Hippocampal formation (tissue), 2 donors: Measurements from ENCODE around the gene SELENOH.

Experiments
- DNase-seq, 2 donors: peaks; one replicate each; lab custom pipeline; 2025; lab: John Stamatoyannopoulos, UW

SELENOH gene

DNA sequence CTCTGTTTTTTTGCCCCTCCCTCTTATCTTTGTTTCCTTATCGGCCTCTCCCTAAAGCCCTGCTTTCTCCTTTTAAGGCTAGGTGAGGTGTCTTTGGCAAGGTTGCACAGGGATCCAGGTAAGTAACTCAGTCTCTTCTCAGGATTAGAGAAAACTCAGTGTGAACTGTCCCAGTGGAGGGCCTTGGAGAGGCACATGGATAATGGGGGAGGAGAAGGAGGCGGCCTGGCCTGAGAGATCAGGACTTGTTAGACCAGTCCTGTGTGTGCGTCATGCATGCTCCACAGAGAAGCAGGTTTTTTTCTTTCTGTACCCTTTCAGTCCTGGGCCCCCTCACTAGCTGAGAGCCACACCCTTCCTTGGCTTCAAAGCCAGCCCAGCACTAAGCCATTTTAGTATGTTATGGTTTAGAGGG is 40.2 kb downstream of the SELENOH start:
- DNase-seq = no peak

- no peak for DNase-seq
These were observed 43.8 kb downstream of the SELENOH start for GRCh38 chr11:57785072-57785471.

DNA sequence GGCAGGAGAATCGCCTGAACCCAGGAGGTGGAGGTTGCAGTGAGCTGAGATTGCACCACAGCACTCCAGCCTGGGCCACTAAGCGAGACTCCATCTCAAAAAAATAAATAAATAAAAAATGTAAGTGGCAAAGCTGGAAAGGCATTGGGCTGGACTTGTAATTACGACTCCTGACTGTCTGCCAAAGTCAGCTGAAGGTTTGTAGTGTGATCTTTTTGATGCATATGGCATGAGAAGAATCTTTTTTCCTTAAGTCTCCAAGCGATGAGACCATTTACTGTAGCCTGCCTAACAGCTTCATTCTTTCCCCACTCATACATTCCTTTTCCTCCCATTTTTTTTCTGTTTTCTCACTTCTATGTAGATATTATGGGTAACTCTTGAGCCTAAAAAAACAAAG is 45.1 kb downstream of the SELENOH start:
- DNase-seq = no peak

DNA sequence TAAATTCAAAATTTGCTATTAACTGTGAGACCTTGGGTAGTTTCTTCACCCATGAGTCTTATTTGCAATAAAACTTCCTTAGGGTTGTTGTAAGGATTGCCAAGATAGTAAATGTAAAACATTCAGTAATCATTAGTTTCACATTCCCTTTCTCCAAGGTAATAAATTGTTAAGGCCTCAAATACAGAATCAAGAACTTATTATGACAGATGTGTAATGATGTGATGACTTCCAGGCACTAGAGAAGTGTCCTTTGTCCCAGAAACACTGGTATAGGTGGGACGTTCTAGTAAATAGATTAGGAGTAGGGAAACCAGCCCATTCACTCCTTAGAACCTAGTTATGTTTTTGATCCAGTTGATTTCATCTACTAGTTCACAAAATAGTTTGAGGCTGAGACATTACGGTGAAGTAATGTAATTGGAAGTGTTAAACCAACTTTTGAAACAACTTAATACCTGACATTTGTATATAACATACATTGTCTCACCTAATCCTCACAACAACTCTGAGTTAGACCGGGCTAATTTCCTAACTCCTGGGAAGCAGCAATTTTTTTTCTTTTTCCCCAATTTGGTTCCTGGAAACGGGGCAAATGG is 45.8 kb downstream of the SELENOH start:
- no peak for DNase-seq

GRCh38 chr11:57787920-57788702 is 46.8 kb downstream of the SELENOH start:
- peak; percentile 21 to 47 for DNase-seq

GRCh38 chr11:57788703-57789088 is 47.4 kb downstream of the SELENOH start:
- DNase-seq = no peak

- DNase-seq = no peak
These were observed 50.2 kb downstream of the SELENOH start for GRCh38 chr11:57791321-57792059.

GRCh38 chr11:57792060-57792541 is 50.8 kb downstream of the SELENOH start:
- DNase-seq = peak in 1 of 2 donors; percentile 15

GRCh38 chr11:57792870-57793269 is 51.6 kb downstream of the SELENOH start:
- peak in 1 of 2 donors; percentile 33 for DNase-seq
